Smooth muscle cell of the brain vasculature (primary cell): Measurements from ENCODE around the gene COPB1.
A peak's percentile ranks its signal among the peaks of the same experiment; 100 is the strongest.
"Not testable (repeated sequence)": the region's sequence is repeated elsewhere in the genome, so short reads cannot be mapped to it uniquely, and the experiment has no call there.

Experiments
- DNase-seq: peaks from one replicate; pipeline ENCODE4 v3.0.0-alpha.2; 2012; ENCODE audit warnings: low read depth, low spot score

COPB1 gene

GRCh38 chr11:14499560-14500180 is at the start of gene COPB1:
Gene COPB1 (minus strand): TSS chr11:14499811. CDS start chr11:14498928, 883 bp downstream.
- peak; percentile 92 for DNase-seq

GRCh38 chr11:14547440-14547839 is 47.8 kb upstream of the COPB1 start:
- no peak for DNase-seq

GRCh38 chr11:14546672-14547071 is 47.1 kb upstream of the COPB1 start:
- DNase-seq = no peak

- DNase-seq = no peak
Measured at GRCh38 chr11:14544611-14545010, 45.0 kb upstream of the COPB1 start.

- no peak for DNase-seq
Measured at GRCh38 chr11:14543260-14543659, 43.6 kb upstream of the COPB1 start.

GRCh38 chr11:14542324-14542723 is 42.7 kb upstream of the COPB1 start:
- no peak for DNase-seq

GRCh38 chr11:14541192-14541947 is 41.8 kb upstream of the COPB1 start:
- no peak for DNase-seq

GRCh38 chr11:14539982-14540421 is 40.4 kb upstream of the COPB1 start:
- DNase-seq = no peak

- DNase-seq = no peak
Measured at GRCh38 chr11:14538926-14539554, 39.4 kb upstream of the COPB1 start.

- DNase-seq = no peak
Measured at GRCh38 chr11:14538271-14538925, 38.8 kb upstream of the COPB1 start.

GRCh38 chr11:14537134-14537599 is 37.6 kb upstream of the COPB1 start:
- no peak for DNase-seq

GRCh38 chr11:14535166-14535565 is 35.6 kb upstream of the COPB1 start:
- DNase-seq = not testable (repeated sequence)

- no peak for DNase-seq
Measured at GRCh38 chr11:14529951-14530350, 30.3 kb upstream of the COPB1 start.

- no peak for DNase-seq
Measured at GRCh38 chr11:14529321-14529720, 29.7 kb upstream of the COPB1 start.

- no peak for DNase-seq
Measured at GRCh38 chr11:14522801-14523200, 23.2 kb upstream of the COPB1 start.

- DNase-seq = no peak
Measured at GRCh38 chr11:14522245-14522644, 22.6 kb upstream of the COPB1 start.

GRCh38 chr11:14520747-14521151 is 21.1 kb upstream of the COPB1 start:
- no peak for DNase-seq

- DNase-seq = peak; percentile 83
Measured at GRCh38 chr11:14519917-14520746, 20.5 kb upstream of the COPB1 start, which contains the start of gene PSMA1. Gene PSMA1 (minus strand): TSS chr11:14520386. CDS start chr11:14520299, 87 bp downstream.

- DNase-seq = no peak
Measured at GRCh38 chr11:14519597-14519916, 19.9 kb upstream of the COPB1 start.

GRCh38 chr11:14518820-14519219 is 19.2 kb upstream of the COPB1 start:
- no peak for DNase-seq

- DNase-seq = no peak
Measured at GRCh38 chr11:14513800-14514199, 14.2 kb upstream of the COPB1 start.
